Amygdala (tissue), 56 donors: ENCODE measurements around the gene ART5.
"Not testable (repeated sequence)": the region's sequence is repeated elsewhere in the genome, so short reads cannot be mapped to it uniquely, and the experiment has no call there.

Experiments
- DNase-seq, 56 donors: peaks; one replicate each; lab custom pipeline; 2025; lab: John Stamatoyannopoulos, UW

Gene ART5

DNA sequence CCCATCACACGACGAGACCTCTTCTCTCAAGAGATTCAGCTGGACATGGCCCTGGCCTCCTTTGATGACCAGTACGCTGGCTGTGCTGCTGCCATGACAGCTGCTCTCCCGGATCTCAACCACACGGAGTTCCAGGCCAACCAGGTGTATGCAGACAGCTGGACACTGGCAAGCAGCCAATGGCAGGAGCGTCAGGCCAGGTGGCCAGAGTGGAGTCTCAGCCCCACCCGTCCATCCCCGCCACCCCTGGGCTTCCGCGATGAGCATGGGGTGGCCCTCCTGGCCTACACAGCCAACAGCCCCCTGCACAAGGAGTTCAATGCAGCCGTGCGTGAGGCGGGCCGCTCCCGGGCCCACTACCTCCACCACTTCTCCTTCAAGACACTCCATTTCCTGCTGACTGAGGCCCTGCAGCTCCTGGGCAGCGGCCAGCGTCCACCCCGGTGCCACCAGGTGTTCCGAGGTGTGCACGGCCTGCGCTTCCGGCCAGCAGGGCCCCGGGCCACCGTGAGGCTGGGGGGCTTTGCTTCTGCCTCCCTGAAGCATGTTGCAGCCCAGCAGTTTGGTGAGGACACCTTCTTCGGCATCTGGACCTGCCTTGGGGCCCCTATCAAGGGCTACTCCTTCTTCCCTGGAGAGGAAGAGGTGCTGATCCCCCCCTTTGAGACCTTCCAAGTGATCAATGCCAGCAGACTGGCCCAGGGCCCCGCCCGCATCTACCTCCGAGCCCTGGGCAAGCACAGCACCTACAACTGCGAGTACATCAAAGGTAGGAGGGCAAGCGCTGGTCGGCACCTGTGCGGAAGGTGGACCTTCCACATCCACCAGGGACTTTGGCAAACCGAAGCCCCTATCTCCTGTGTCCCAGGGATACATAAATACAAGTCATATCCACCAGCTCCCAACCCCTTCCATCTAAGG is 18.1 kb upstream of the ART5 start:
- DNase-seq: no peak

DNA sequence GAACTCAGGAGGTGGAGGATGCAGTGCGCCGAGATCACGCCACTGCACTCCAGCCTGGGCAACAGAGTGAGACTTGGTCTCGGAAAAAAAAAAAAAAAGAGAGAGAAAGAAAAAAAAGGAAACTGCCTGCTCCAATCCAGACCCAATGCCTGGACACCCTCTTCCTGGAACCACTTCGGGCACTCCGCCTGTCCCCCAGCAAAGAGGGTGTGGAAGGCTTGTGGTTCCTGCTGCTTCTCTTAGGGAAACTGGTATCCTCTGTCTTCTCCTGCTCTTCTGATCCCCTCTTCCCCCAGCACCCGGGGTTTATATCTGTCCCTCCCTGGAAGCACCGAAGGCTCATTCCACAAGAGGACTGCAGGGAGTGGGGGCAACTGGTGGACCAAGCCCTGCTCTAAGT is 16.5 kb upstream of the ART5 start:
- no peak for DNase-seq

DNA sequence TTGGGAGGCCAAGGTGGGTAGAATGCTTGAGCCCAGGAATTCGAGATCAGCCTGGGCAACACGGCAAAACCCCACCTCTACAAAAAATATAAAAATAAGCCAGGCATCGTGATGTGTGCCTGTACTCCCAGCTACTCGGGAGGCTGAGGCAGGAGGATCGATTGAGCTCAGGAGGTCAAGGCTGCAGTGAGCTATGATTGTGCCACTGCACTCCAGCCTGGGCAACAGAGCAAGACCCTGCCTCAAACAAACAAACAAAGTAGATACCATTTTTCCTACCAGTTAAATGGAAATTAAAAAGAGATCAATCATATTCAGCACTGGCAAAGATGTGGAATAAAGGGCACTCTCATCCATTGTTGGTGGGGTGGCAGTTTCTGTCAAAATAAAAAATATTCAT is 15.5 kb upstream of the ART5 start:
- DNase-seq: not testable (repeated sequence)

DNA sequence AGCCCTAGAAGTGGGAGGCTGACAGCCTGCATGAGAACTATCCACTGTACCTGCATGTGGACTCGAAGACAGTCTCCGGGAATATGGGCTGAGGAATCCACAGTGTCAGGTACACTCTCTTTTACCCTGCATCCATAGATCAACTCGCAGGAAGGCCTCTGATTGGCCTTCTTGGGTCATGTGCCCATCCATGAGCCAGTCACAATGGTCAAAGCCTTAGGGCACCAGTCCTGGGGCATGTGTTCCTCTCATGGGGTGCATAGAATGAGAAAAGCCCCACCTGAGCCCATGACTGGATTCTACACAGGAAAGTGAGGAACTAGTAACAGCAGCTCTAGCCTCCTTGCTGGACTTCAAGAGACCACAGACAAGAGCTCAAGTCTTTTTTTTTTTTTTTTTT is 13.8 kb upstream of the ART5 start:
- DNase-seq: no peak

- DNase-seq: not testable (repeated sequence)
These were observed 10.7 kb upstream of the ART5 start for GRCh38 chr11:3652514-3652913.

- DNase-seq: not testable (repeated sequence)
These were observed 7.6 kb upstream of the ART5 start for GRCh38 chr11:3649374-3649773.

- DNase-seq: not testable (repeated sequence)
These were observed 7.1 kb upstream of the ART5 start for GRCh38 chr11:3648843-3649242.

- DNase-seq: no peak
These were observed 3.8 kb upstream of the ART5 start for GRCh38 chr11:3645552-3645951.

- DNase-seq: no peak
These were observed 3.0 kb upstream of the ART5 start, which contains the start of gene ART1 for GRCh38 chr11:3644817-3645235. ART1 (plus strand) TSS chr11:3645128; CDS start chr11:3659214, 14,086 bp downstream.

- DNase-seq: not testable (repeated sequence)
These were observed 1.3 kb upstream of the ART5 start for GRCh38 chr11:3643102-3643546.

DNA sequence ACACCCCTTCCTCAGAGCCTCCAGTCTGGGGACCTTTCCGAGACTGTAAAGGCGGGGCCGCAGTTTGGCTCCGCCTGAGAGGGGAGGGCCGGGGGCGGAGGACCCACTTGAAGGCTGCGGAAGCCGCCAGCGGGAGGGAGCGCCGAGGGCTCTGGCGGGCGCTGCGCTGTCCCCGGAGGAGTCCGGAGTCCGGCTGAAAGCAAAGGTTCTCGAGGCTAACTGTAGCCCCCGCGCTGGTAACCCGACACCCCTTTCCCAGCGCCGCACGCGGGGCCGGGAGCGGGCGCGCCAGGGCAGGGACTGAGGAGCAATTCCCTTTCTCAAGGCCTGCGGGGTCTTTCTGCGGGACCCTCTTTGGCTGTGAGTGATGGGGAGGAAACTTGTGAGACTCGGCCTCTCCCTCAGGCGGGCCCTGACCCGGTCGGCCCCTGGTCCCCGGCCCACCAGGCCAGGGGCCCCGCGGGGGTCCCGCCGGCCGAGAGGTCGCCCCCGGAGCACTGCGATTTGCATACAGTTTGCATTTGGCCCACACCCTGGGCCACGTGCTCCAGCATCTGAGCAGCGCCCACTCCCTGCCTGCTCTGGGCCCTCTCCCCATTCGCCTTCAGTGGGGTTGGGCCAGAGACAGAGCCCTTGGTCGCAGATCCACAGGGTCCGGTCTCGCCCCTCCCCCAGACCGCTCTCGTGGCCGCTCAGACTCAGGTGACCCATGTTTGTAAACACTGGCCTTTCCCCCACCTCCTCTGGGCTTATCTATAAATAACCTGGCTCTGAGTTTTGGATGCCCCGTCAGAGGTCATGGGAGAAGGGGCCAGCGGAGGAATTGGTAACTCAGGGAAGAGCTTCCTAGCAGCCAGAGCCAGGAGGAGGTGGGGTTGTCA is 519 bp upstream of the ART5 start:
- peak in 12 of 56 donors; percentile 1 to 35 (median 14) for DNase-seq

GRCh38 chr11:3641191-3641590 is 601 bp downstream of the ART5 start:
- no peak for DNase-seq

DNA sequence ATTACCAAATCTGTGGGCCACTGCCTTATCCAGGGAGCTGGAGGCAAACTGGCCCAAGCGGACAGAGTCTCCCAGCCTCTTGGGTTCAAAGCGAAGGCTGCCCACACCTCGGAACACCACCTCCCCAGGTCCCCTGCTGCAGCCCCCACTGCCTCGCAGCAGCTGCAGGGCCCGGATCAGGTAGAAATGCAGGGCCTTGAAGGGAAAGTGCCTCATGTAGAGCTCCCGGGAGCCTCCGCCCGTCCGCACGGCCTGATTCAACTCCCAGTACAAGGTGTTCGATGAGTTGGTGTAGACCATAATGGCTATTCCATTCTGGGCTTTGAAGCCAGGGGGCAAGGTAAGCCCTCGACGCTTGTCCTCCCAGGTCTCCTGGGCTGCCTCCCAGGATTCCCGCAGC is 2.0 kb downstream of the ART5 start:
- DNase-seq: no peak

DNA sequence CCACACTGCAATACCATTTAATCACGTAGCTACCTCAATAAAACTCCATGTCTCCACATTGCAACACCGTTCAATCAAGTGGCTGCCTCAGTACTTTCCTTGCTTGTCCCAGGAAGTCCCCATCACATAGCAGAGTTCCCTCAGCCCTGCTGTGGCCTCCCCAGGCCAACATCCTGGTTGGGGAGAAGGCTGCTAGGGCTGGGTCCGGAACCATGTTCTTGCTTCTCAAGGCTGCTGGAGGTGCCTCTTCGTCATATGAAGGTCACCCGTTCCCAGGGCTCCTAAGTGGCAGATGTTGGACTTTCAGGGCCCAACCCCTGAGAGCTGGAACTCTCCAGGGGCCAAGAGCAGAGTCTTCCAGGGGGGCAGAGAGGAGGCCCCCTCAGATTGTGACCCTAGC is 3.3 kb downstream of the ART5 start:
- no peak for DNase-seq

DNA sequence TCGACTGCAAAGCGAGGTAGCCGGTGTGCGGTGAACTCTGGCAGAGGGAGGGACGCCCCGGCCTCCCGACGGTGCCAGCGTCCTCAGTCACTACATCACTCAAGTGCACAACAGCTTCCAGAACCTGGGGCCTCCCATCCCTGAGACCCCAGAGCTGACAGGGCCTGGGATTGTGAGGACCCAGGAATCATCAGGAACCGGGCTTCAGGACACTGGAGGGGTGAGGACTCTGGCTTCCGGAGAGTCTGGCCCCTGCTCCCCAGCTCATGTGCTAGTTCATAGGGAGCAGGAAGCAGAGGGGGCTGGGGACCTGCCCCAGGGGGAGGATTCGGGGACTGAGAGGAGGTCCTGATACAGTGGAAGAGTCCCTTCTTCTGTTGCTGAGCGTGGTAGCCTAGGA is 4.6 kb downstream of the ART5 start:
- DNase-seq: no peak

- no peak for DNase-seq
These were observed 6.0 kb downstream of the ART5 start for GRCh38 chr11:3635641-3636375.

DNA sequence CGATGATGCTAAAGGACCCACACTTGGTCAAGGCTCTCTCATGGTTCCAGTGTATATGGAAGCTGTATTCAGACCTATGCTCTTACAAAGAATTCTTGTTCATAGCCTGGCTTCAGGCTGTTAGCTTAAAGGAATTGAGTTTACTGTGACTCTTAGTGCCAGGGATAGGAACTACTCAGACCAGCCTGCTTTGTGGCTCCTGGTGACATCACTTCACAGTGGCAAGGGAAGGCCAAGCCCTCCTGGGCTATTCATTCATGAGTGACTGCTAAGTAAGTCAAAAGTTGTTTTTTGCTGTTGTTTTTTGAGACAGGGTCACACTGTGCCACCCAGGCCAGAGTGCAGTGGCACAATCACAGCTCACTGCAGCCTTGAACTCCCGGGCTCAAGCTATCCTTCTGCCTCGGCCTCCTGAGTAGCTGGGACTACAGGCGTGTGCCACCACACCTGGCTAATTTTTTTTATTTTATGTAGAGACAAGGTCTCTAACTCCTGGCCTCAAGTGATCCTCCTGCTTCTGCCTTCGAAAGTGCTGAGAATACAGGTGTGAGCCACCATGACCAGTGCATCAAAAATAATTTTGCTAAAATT is 9.6 kb downstream of the ART5 start:
- DNase-seq: no peak

- DNase-seq: no peak
These were observed 10.5 kb downstream of the ART5 start for GRCh38 chr11:3631331-3631730.

- no peak for DNase-seq
These were observed 14.5 kb downstream of the ART5 start for GRCh38 chr11:3627291-3627690.
